H1 (cell line): ENCODE results near the gene SLC35G4. TPM values are rescaled to one million over a fixed set of nuclear protein-coding genes. Genes with fewer than 3 reads are reported as not detected.

Experiments
- ASH2L ChIP-seq: fragments of 200-600, 300-600 bp; sonication (generic); IDR thresholded peaks from one replicate; pipeline ENCODE4 v1.7.1; 2017; ENCODE audit warnings: low read length
- BRCA1 ChIP-seq: IDR thresholded peaks from 2 replicates; pipeline ENCODE4 v1.6.1; 2012; ENCODE audit warnings: low read depth, low read length, improper control_type of control experiment
- CHD2 ChIP-seq: IDR thresholded peaks from 2 replicates; pipeline ENCODE4 v1.6.1; 2012; ENCODE audit warnings: low read length, improper control_type of control experiment
- CTBP2 ChIP-seq: IDR thresholded peaks from 2 replicates; pipeline ENCODE4 v1.7.0; 2011; ENCODE audit warnings: borderline replicate concordance, mild to moderate bottlenecking, moderate library complexity, mixed read lengths, low read length; ENCODE audit not compliant: insufficient read depth, insufficient read length
- KDM1A ChIP-seq: fragments of 200-600, 300-600 bp; sonication (generic); IDR thresholded peaks from 2 replicates; pipeline ENCODE4 v1.7.1; 2016; ENCODE audit warnings: mild to moderate bottlenecking, low read length, borderline replicate concordance
- MAFK ChIP-seq: IDR thresholded peaks from 2 replicates; pipeline ENCODE4 v1.6.1; 2012; ENCODE audit warnings: low read depth, mild to moderate bottlenecking, improper control_type of control experiment, low read length
- POLR2AphosphoS5 ChIP-seq: IDR thresholded peaks from 2 replicates; pipeline ENCODE4 v1.6.1; 2011; ENCODE audit warnings: low read depth, low read length
- POU5F1 ChIP-seq: IDR thresholded peaks from 2 replicates; pipeline ENCODE4 v1.6.1; 2011; ENCODE audit warnings: low read depth, mild to moderate bottlenecking, low read length, moderate library complexity
- RNF2 ChIP-seq: fragments of 200-900, 300-1000 bp; sonication (generic); IDR thresholded peaks from 2 replicates; pipeline ENCODE4 v1.7.1; 2016; ENCODE audit warnings: borderline replicate concordance, low read depth, mild to moderate bottlenecking, antibody characterized with exemption, low read length; ENCODE audit not compliant: poor library complexity, severe bottlenecking; ENCODE audit errors: missing control alignments
- RXRA ChIP-seq: IDR thresholded peaks from 2 replicates; pipeline ENCODE4 v1.6.1; 2011; ENCODE audit warnings: low read depth, mild to moderate bottlenecking, low read length, moderate library complexity; ENCODE audit not compliant: insufficient read depth
- SRF ChIP-seq: IDR thresholded peaks from 2 replicates; pipeline ENCODE4 v1.6.1; 2011; ENCODE audit warnings: mild to moderate bottlenecking, low read depth, low read length, moderate library complexity
- SUZ12 ChIP-seq: fragments of 200-600 bp; sonication (generic); IDR thresholded peaks from 2 replicates; pipeline ENCODE4 v1.6.1; 2012; ENCODE audit warnings: mild to moderate bottlenecking, inconsistent platforms, low read length, moderate library complexity, mixed read lengths
- TEAD4 ChIP-seq: IDR thresholded peaks from 2 replicates; pipeline ENCODE4 v1.6.1; 2012; ENCODE audit warnings: low read depth, low read length, inconsistent platforms, mixed read lengths
- polyA plus RNA-seq, 7 experiments: library from polyadenylated mRNA; depleted of rRNA in 3 of 7; stranded (reverse) in 5 of 7; unstranded in 2 of 7; fragments of >200 nt in 5 of 7; fragments of 200-250 nt in 2 of 7; gene quantifications; 1 replicate in 5 of 7; 2 replicates in 1 of 7; 4 replicates in 1 of 7; pipeline versions ENCODE4 v1.2.1 to v1.2.3, GENCODE V29; 2011 to 2013; ENCODE audit warnings: missing spikeins in 2 of 7, mixed read lengths in 2 of 7
- total RNA-seq: library from RNA; stranded (reverse); fragmentation: NEBNext Ultra II Directional; extraction: Animal tissue kit (Norgen Biotek cat#: 25700); gene quantifications from 2 replicates; pipeline ENCODE4 v1.2.1, GENCODE V29; 2021
- TF ChIP-seq, protein P1 (sequence below), 3 experiments: IDR thresholded peaks; 1 replicate in 2 of 3; 2 replicates in 1 of 3; pipeline versions ENCODE4 v1.5.1 to v1.6.1; 2011; ENCODE audit warnings: low read length in 3 of 3, mild to moderate bottlenecking in 3 of 3, inconsistent platforms in 2 of 3, low read depth in 1 of 3, moderate library complexity in 1 of 3; ENCODE audit not compliant: insufficient read depth in 1 of 3; ENCODE audit errors: control extremely low read depth in 1 of 3
- TF ChIP-seq, protein P2 (sequence below): IDR thresholded peaks from 2 replicates; pipeline ENCODE4 v1.6.1; 2011; ENCODE audit warnings: low read depth, mild to moderate bottlenecking, low read length; ENCODE audit not compliant: insufficient read depth

The SLC35G4 gene
- total and polyA plus RNA-seq, 2 of the 8 experiments (the other 6 are each of a cell fraction or from before 2014, with no cell fraction given): not detected

DNA sequence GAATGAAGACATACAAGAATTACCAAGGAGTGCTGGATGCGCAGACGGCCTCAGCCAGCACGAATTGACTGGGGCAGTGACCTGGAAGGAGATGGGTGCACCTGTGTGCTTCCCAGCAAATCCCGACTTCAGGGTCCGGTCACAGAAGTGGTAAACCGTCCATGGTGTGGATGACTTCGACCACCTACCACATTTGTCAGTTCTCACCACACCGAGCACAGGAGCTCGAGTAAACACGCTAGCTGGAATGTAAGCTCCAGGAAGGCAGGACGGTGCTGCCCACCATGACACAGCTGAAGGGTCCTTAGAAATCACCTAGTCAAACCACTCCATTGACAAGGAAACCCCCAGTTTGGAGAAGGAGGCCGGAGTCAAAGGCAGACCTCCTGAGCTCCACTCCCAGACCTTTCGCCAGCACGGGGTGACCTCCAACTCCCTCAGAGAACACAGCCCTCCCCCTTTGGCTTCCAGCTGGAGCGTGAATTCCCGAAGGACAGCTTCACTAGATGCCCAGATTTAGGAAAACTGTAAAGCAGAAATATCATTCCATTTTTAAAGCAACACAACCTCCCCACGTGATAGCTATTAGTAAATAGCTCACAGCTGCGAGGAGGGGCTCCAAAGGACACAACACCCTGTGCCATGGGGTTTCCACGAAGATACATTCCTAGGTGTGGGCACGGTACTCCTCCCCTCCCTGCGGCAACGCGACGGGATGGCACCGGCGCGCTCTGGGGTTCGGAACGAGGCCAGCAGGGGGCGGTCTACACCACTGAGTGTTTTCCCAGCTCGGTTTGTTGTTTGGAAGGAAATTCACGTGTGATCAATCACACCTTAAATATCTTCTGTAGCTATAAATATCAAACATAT, 45.6 kb downstream of the SLC35G4 start (continued):
- no peak for TF ChIP-seq RNF2
- no peak for TF ChIP-seq POU5F1
- TF ChIP-seq, protein P1, sequence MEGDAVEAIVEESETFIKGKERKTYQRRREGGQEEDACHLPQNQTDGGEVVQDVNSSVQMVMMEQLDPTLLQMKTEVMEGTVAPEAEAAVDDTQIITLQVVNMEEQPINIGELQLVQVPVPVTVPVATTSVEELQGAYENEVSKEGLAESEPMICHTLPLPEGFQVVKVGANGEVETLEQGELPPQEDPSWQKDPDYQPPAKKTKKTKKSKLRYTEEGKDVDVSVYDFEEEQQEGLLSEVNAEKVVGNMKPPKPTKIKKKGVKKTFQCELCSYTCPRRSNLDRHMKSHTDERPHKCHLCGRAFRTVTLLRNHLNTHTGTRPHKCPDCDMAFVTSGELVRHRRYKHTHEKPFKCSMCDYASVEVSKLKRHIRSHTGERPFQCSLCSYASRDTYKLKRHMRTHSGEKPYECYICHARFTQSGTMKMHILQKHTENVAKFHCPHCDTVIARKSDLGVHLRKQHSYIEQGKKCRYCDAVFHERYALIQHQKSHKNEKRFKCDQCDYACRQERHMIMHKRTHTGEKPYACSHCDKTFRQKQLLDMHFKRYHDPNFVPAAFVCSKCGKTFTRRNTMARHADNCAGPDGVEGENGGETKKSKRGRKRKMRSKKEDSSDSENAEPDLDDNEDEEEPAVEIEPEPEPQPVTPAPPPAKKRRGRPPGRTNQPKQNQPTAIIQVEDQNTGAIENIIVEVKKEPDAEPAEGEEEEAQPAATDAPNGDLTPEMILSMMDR (IDR thresholded peaks at IDR 0.05; ENCODE audit: control extremely low read depth in 1 of 3, insufficient read depth in 1 of 3, low read depth in 1 of 3, low read length in 3 of 3): peak; percentile 84 to 96 (median 88)
- no peak for TF ChIP-seq POLR2AphosphoS5
- TF ChIP-seq ASH2L: peak; percentile 47
- no peak; the same call in 1 of the 2 replicates for TF ChIP-seq TEAD4
- no peak for TF ChIP-seq SUZ12
- TF ChIP-seq CHD2: no peak
- TF ChIP-seq CTBP2: no peak
- TF ChIP-seq RXRA: no peak
- TF ChIP-seq, protein P2, sequence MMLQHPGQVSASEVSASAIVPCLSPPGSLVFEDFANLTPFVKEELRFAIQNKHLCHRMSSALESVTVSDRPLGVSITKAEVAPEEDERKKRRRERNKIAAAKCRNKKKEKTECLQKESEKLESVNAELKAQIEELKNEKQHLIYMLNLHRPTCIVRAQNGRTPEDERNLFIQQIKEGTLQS: no peak
- TF ChIP-seq SRF: no peak
- TF ChIP-seq BRCA1: no peak
- TF ChIP-seq KDM1A: no peak
- TF ChIP-seq MAFK: no peak
